PFSK-1 (cell line): ENCODE data around the gene SUPT3H.

Source experiments
- FOXP2 ChIP-seq: optimal IDR thresholded peaks from 2 replicates; pipeline ENCODE3; 2011; ENCODE audit warnings: borderline replicate concordance, control low read depth, inconsistent platforms; ENCODE audit not compliant: insufficient read depth; ENCODE audit errors: extremely low read length, extremely low read depth
- POLR2AphosphoS5 ChIP-seq: IDR thresholded peaks from 2 replicates; pipeline ENCODE4 v1.6.1; 2012; ENCODE audit warnings: low read depth, mild to moderate bottlenecking, control low read depth, low read length, moderate library complexity
- SIN3A ChIP-seq: IDR thresholded peaks from 2 replicates; pipeline ENCODE4 v1.6.1; 2012; ENCODE audit warnings: mild to moderate bottlenecking, low read length, moderate library complexity, borderline replicate concordance; ENCODE audit not compliant: insufficient read depth
- TAF1 ChIP-seq: IDR thresholded peaks from 2 replicates; pipeline ENCODE4 v1.6.1; 2012; ENCODE audit warnings: low read length, control low read depth, borderline replicate concordance; ENCODE audit not compliant: insufficient read depth
- TF ChIP-seq, protein P1 (sequence below), 2 experiments: IDR thresholded peaks; 2 replicates each; pipeline versions ENCODE4 v1.6.1 to v1.8.0; 2011 to 2012; ENCODE audit warnings: low read depth in 2 of 2, low read length in 2 of 2, control low read depth in 1 of 2, inconsistent platforms in 1 of 2, mild to moderate bottlenecking in 1 of 2, moderate library complexity in 1 of 2; ENCODE audit not compliant: insufficient read depth in 1 of 2

SUPT3H gene

GRCh38 chr6:45129051-45129450 lies 248.7 kb downstream of the SUPT3H start:
- TF ChIP-seq, protein P1, sequence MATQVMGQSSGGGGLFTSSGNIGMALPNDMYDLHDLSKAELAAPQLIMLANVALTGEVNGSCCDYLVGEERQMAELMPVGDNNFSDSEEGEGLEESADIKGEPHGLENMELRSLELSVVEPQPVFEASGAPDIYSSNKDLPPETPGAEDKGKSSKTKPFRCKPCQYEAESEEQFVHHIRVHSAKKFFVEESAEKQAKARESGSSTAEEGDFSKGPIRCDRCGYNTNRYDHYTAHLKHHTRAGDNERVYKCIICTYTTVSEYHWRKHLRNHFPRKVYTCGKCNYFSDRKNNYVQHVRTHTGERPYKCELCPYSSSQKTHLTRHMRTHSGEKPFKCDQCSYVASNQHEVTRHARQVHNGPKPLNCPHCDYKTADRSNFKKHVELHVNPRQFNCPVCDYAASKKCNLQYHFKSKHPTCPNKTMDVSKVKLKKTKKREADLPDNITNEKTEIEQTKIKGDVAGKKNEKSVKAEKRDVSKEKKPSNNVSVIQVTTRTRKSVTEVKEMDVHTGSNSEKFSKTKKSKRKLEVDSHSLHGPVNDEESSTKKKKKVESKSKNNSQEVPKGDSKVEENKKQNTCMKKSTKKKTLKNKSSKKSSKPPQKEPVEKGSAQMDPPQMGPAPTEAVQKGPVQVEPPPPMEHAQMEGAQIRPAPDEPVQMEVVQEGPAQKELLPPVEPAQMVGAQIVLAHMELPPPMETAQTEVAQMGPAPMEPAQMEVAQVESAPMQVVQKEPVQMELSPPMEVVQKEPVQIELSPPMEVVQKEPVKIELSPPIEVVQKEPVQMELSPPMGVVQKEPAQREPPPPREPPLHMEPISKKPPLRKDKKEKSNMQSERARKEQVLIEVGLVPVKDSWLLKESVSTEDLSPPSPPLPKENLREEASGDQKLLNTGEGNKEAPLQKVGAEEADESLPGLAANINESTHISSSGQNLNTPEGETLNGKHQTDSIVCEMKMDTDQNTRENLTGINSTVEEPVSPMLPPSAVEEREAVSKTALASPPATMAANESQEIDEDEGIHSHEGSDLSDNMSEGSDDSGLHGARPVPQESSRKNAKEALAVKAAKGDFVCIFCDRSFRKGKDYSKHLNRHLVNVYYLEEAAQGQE (IDR thresholded peaks at IDR 0.05; ENCODE audit: insufficient read depth in 1 of 2, low read depth in 2 of 2, low read length in 2 of 2), result no peak
- TF ChIP-seq SIN3A (no peak), POLR2AphosphoS5 (no peak), TAF1 (no peak), FOXP2 (no peak)

- TF ChIP-seq TAF1 (no peak), POLR2AphosphoS5 (no peak), FOXP2 (no peak), SIN3A (no peak)
- TF ChIP-seq, protein P1 (IDR thresholded peaks at IDR 0.05; ENCODE audit: insufficient read depth in 1 of 2, low read depth in 2 of 2, low read length in 2 of 2), result no peak
Measured at GRCh38 chr6:45127185-45127584, 250.5 kb downstream of the SUPT3H start.

- TF ChIP-seq POLR2AphosphoS5 (no peak), FOXP2 (no peak), SIN3A (no peak), TAF1 (no peak)
- TF ChIP-seq, protein P1 (IDR thresholded peaks at IDR 0.05; ENCODE audit: insufficient read depth in 1 of 2, low read depth in 2 of 2, low read length in 2 of 2), result no peak
Measured at GRCh38 chr6:45126033-45126432, 251.7 kb downstream of the SUPT3H start.

GRCh38 chr6:45123023-45123422 lies 254.7 kb downstream of the SUPT3H start:
- TF ChIP-seq, protein P1 (IDR thresholded peaks at IDR 0.05; ENCODE audit: insufficient read depth in 1 of 2, low read depth in 2 of 2, low read length in 2 of 2), result no peak
- TF ChIP-seq FOXP2, result no peak

DNA sequence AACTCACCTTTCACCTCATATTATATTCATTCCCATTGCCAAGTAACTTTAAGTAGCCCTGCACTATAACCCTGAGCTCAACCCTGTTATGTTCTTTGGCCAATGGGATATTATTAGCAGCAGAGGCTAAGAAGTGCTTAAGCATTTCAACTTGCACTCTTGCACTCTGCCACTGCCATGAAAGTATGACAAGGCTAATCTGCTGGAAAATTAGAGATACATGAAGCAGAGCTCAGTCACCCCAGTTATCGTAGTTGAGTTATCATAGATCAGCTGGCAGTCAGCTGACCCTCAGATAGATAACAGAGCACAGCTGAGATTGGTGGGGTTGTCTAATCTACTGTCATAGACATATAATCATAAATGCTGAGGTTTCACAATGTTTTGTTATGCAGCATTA lies 259.0 kb downstream of the SUPT3H start:
- TF ChIP-seq TAF1 (no peak), SIN3A (no peak), POLR2AphosphoS5 (no peak), FOXP2 (no peak)
- TF ChIP-seq, protein P1 (IDR thresholded peaks at IDR 0.05; ENCODE audit: insufficient read depth in 1 of 2, low read depth in 2 of 2, low read length in 2 of 2), result no peak
